ENCODE results near the gene TOMM20L.

Gene TOMM20L

GRCh38 chr14:58427281-58428117 is 31.8 kb downstream of the TOMM20L start, which contains the start of the genes KIAA0586 and TIMM9:
Gene KIAA0586 (plus strand): TSS chr14:58427719. CDS start chr14:58428265, 546 bp downstream.
Gene TIMM9 (minus strand): TSS chr14:58427531. CDS start chr14:58411945, 15,586 bp downstream.
- no peak for FAIRE-seq

- no peak for FAIRE-seq
These were observed 32.5 kb downstream of the TOMM20L start for GRCh38 chr14:58428118-58428683.

- FAIRE-seq: no peak
These were observed 34.4 kb downstream of the TOMM20L start for GRCh38 chr14:58430156-58430555.

- FAIRE-seq: no peak
These were observed 43.7 kb downstream of the TOMM20L start for GRCh38 chr14:58439476-58439875.

- no peak for FAIRE-seq
These were observed 48.9 kb downstream of the TOMM20L start for GRCh38 chr14:58444627-58445026.

- no peak for FAIRE-seq
These were observed 60.0 kb downstream of the TOMM20L start for GRCh38 chr14:58455593-58456265.
